Stimulated activated CD4-positive, alpha-beta T cell treated with anti-CD3 and anti-CD28 coated beads, TNF-alpha, amount 100 ng/mL, for 1 hour (primary cell): ENCODE results near the gene UXS1.
"Not testable (repeated sequence)": the region's sequence is repeated elsewhere in the genome, so short reads cannot be mapped to it uniquely, and the experiment has no call there.

ENCODE experiments used
- DNase-seq, 3 donors: peaks; one replicate each; pipeline ENCODE4 v3.0.0-alpha.2; 2020; ENCODE audit warnings: low read depth in 3 of 3, low spot score in 1 of 3

UXS1 gene

GRCh38 chr2:106137731-106138521 is 56.2 kb downstream of the UXS1 start:
- DNase-seq: no peak

GRCh38 chr2:106131192-106131591 is 62.9 kb downstream of the UXS1 start:
- not testable (repeated sequence) for DNase-seq

- no peak for DNase-seq
Observed at GRCh38 chr2:106130251-106130998, 63.7 kb downstream of the UXS1 start.

GRCh38 chr2:106129592-106129991 is 64.5 kb downstream of the UXS1 start:
- no peak for DNase-seq

DNA sequence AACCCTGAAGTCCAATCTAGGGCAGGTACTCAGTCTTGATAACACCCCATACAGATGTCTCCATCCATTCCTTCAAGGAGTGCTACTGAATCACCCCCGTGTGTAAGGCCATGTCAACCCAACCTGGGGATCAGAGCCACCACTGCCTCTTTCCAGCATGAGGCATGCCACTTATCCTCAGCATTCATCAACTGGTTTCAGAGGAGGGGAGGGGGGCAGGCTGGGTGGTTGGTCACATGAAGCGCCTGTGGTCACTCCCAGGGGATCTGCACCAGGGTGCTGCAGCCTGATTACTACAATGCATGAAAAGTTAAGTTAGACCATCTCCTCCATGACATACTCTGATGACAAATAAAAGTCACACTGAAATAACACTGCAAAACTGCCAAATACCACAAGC is 65.0 kb downstream of the UXS1 start:
- no peak for DNase-seq

DNA sequence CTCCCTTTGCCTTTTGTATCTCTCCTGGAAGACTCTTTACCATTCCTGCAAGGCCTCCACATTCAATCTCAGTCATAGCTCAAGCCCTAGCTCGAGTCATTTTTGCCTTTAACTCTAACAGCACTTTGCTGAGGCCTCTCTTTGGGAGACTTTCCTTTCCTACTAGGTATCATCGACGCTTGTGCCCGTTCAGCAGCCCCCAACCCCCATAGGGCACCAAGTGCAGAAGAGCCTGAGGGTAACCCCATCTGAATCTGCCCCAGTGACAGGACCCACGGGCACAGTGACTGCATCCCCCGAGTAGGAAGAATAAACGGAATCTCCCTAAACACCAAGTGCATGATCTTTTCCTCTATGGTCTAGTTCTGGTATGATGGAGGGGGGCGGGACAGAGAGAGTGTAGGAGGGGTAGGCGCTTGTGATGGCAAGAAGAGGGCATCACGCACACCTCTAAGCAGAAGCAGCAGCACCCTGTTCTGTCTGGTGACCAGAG is 66.3 kb downstream of the UXS1 start:
- no peak for DNase-seq

DNA sequence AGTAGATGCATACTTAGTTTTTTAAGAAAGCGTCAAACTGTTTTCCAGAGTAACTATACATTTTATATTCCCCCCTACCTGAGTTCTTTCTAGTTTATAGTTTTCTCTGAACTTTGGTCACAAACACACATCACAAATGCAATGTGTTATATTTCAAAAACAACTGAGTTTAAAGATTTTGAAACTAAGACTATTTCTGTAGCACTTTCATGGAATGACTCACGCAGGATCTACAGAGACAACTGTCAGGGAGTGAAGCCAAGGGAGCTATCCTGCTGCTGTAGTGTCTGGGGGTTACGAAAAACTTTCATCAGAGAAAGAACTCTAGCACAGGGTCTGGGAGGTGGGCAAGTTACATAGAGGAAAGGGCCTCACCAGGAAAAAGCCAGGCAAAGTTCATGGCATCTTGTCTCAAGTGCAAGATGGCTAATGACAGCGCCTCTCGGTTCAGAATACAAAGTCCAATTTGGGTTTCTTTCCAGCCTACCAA is 66.8 kb downstream of the UXS1 start:
- DNase-seq: no peak

GRCh38 chr2:106126705-106127281 is 67.3 kb downstream of the UXS1 start:
- DNase-seq: no peak

DNA sequence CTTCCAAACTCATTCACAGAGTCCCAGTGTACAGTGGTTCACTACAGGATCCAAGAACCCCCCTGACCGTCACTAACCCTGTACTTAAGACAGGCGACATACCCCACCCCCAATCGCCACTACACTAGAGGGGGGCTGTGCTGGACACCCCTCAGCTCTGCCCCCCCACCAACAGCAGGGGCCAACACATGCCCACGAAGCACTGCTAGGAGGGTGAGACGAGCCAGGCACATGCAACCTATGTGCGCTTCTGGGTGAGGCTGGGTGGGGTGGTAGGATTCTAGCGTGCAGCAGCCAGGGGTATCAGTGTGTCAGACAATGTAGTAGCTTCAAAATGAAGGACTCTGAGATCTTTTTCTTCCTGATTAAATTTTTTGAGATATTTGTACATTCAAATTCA is 67.8 kb downstream of the UXS1 start:
- no peak for DNase-seq

GRCh38 chr2:106124905-106125549 is 69.1 kb downstream of the UXS1 start:
- no peak for DNase-seq

GRCh38 chr2:106124106-106124756 is 69.9 kb downstream of the UXS1 start:
- no peak for DNase-seq

DNA sequence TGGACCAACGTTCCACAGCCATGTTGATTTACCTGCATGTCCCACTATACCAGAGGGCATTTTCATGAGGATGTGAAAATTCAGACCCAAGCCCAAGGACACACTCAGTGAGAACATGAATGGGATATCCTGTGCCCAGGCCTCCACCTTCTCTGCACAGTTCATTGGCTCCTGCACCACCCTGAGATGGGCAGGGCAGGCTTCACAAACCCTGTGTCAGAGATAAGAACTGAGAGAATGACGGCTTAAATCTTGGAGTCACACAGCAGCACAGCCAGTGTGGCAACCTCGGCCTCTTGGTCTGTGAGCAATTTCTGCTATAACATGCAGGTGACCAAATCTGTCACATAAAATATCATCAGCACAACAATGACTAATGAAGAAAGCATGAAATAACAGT is 71.9 kb downstream of the UXS1 start:
- no peak for DNase-seq

DNA sequence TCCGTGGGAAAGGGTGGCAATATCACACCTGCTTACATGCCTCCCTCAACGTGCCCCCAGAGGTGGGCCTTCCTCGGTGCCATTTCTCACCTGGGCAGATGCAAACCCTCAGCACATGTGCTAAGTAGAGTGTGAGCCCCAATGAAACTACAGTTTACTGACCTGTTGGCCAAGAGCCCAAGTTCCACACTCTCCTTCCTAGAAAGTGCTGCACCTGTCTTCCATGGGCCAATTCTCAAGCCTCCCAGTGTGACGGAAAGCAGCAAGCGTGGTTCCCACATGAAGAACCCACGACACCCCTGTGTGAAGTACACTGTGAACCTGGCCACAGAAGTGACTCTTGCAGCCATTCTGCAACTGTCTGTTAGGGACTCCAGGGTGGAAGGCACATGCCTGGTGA is 73.7 kb downstream of the UXS1 start:
- no peak for DNase-seq

DNA sequence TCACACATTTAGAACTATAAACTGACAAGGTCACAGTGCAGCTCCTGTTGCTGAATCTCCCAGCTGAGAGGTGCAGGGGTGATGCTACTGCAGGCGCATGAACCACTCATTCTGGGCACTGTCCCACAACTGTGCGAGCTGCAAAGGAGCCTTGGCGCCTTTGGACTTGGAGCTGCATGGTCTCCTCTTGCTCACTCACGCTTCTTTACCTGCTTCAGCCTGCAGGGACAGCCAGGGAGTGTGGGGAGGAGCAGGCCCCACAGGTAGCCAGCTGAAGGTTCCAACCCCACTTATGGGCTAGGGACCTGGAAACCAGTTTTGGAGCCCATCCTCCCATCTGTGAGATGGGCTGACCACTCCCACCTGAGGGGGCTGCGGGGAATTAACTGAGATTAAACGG is 75.0 kb downstream of the UXS1 start:
- DNase-seq: no peak

DNA sequence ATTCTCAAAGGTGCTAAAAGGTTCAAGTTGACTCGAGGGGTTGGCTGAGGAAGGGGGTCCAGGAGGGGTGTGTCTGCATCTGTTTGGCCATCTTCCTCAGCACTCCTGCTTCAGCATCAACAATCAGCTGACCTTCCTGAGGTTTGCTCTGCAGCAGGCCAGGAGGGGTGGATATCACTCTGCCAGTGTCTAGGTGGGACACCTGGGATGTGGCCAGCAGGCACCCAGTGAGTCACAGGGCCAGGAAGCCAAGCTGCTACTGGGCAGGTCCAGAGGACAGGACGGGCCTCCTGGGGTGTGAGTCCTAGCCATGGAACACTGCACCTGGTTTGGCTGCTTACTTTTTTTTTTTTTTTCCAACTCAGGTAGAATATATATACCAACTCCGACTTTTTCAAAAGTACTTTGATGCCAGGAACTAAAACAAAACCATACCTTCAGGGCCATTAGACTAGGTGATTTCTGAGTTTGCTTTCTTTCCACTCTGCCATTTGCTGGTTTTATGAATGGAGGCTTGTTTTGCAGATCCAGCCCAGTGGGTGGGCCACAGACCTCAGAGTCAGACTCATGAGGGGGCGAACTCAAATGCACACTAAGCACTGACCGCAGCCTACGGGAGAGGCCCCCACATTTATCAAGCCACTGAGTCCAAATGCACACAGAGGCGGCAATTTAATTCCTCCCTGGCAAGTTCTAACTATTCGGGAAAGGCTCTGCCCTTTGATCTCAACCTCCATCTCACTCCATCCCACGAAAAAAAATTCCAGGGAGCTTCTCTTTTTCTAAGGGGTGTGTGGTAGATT is 76.0 kb downstream of the UXS1 start:
- DNase-seq: no peak

GRCh38 chr2:106117347-106117746 is 76.8 kb downstream of the UXS1 start:
- DNase-seq: no peak

DNA sequence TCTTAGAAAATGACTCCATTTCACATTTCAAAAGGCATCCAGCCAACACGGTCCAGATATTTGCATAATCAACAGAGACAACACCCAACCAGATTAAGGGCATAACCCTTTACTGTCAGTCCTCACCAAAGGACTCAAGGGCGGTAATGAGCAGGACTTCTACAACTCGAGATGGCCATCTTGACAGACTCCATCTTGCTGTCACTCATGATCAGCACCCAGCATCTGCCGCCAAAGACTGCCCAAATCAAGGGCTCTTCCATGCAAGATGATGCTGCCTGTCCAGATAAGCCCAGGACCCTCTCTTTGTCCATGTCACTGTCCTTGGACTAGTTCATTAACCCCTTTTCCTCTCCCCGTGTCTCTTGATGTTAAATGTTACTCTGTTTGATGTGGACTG is 77.9 kb downstream of the UXS1 start:
- no peak for DNase-seq

DNA sequence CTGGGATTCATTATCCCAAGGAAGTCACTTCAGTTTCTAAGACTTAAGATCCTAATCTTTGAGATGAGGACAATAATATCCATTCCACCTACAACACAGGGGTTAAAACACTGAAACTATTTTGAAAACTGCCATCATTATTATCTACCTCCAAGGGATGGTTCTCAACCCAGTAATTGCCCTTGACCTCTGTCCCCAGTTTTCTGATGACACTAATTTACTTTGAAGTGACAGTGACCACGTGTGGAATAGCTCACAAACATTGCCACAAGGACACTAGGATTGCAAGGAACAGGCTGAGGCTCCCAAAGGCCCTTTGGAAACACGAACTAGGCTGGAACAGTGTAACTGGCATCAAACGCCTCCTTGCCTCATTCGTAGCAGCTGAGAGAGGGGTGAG is 78.4 kb downstream of the UXS1 start:
- DNase-seq: no peak

- DNase-seq: no peak
Observed at GRCh38 chr2:106115250-106115649, 78.9 kb downstream of the UXS1 start.

GRCh38 chr2:106114166-106114565 is 79.9 kb downstream of the UXS1 start:
- DNase-seq: no peak
